DOHH2 (cell line): ENCODE data around the gene GAD1.

ENCODE experiments used
- H3F3A ChIP-seq: fragments of 200-600 bp; sonication (generic), shearing (Covaris generic); 2 replicates; pipeline ENCODE4 v1.6.0; 2016; ENCODE audit warnings: antibody characterized with exemption, mild to moderate bottlenecking; ENCODE audit not compliant: control insufficient read depth, insufficient read depth
- H3K27ac ChIP-seq: fragments of 200-600 bp; sonication (generic); 2 replicates; pipeline ENCODE4 v1.5.1; 2014; ENCODE audit warnings: low read depth, mild to moderate bottlenecking, low read length, moderate library complexity
- H3K27me3 ChIP-seq: fragments of 200-600 bp; sonication (generic); 2 replicates; pipeline ENCODE4 v1.6.1; 2014; ENCODE audit warnings: mild to moderate bottlenecking, low read length, mixed read lengths; ENCODE audit not compliant: control insufficient read depth
- H3K36me3 ChIP-seq: fragments of 200-600 bp; sonication (generic); 2 replicates; pipeline ENCODE4 v1.6.1; 2014; ENCODE audit warnings: mild to moderate bottlenecking, low read length, moderate library complexity, mixed read lengths; ENCODE audit not compliant: control insufficient read depth
- H3K4me1 ChIP-seq: fragments of 200-600 bp; sonication (generic); 2 replicates; pipeline ENCODE4 v1.6.1; 2014; ENCODE audit warnings: mild to moderate bottlenecking, low read length, mixed read lengths; ENCODE audit not compliant: control insufficient read depth
- H3K4me2 ChIP-seq: fragments of 200-600 bp; sonication (generic); 2 replicates; pipeline ENCODE4 v1.6.0; 2014; ENCODE audit warnings: mild to moderate bottlenecking, low read length, moderate library complexity
- H3K4me3 ChIP-seq: fragments of 200-600 bp; sonication (generic); 2 replicates; pipeline ENCODE4 v1.5.1; 2014; ENCODE audit warnings: mild to moderate bottlenecking, low read length, mixed read lengths
- H3K79me2 ChIP-seq: fragments of 200-600 bp; sonication (generic); 2 replicates; pipeline ENCODE4 v1.6.1; 2014; ENCODE audit warnings: mild to moderate bottlenecking, low read length, mixed read lengths; ENCODE audit not compliant: control insufficient read depth
- H3K9me2 ChIP-seq: fragments of 200-600 bp; sonication (generic); replicated peaks from 2 replicates; pipeline ENCODE4 v1.6.1; 2014; ENCODE audit warnings: mild to moderate bottlenecking, low read length, mixed read lengths; ENCODE audit not compliant: control insufficient read depth
- H3K9me3 ChIP-seq: fragments of 200-600 bp; sonication (generic); 2 replicates; pipeline ENCODE4 v1.6.1; 2014; ENCODE audit warnings: antibody characterized with exemption, low read length, mixed read lengths; ENCODE audit not compliant: control insufficient read depth, insufficient read depth
- H4K20me1 ChIP-seq: fragments of 200-600 bp; sonication (generic); 2 replicates; pipeline ENCODE4 v1.6.0; 2014; ENCODE audit warnings: low read depth, mild to moderate bottlenecking, antibody characterized with exemption, low read length, moderate library complexity; ENCODE audit not compliant: control insufficient read depth, insufficient read depth
- EZH2phosphoT487 ChIP-seq: fragments of 200-600 bp; sonication (generic); IDR thresholded peaks from 2 replicates; pipeline ENCODE4 v1.6.1; 2017; ENCODE audit warnings: borderline replicate concordance, mild to moderate bottlenecking, antibody characterized with exemption, low read length, moderate library complexity, mixed read lengths
- TF ChIP-seq, protein P1 (sequence below): fragments of 200-600 bp; sonication (generic); IDR thresholded peaks from one replicate; pipeline ENCODE4 v1.5.1; 2014; ENCODE audit warnings: antibody characterized with exemption, mild to moderate bottlenecking, low read depth, low read length; ENCODE audit not compliant: poor library complexity, severe bottlenecking

GAD1 gene

GRCh38 chr2:170823088-170823897, 6.6 kb downstream of the GAD1 start:
- Histone ChIP-seq H3K9me3 (no peaks in the 10 kb centered on the region), H3K36me3 (no peaks in the 10 kb centered on the region), H4K20me1 (no peaks in the 10 kb centered on the region), H3K4me2 (no peak overlapping the region), H3K4me3 (no peak overlapping the region), H3F3A (no peaks in the 10 kb centered on the region), H3K79me2 (no peaks in the 10 kb centered on the region), H3K9me2 (no peaks in the 10 kb centered on the region), H3K27ac (no peak overlapping the region), H3K27me3 (peaks cover 26% of the 10 kb centered on the region), H3K4me1 (peaks cover 9% of the 10 kb centered on the region)
- no peak for TF ChIP-seq EZH2phosphoT487
- TF ChIP-seq, protein P1, sequence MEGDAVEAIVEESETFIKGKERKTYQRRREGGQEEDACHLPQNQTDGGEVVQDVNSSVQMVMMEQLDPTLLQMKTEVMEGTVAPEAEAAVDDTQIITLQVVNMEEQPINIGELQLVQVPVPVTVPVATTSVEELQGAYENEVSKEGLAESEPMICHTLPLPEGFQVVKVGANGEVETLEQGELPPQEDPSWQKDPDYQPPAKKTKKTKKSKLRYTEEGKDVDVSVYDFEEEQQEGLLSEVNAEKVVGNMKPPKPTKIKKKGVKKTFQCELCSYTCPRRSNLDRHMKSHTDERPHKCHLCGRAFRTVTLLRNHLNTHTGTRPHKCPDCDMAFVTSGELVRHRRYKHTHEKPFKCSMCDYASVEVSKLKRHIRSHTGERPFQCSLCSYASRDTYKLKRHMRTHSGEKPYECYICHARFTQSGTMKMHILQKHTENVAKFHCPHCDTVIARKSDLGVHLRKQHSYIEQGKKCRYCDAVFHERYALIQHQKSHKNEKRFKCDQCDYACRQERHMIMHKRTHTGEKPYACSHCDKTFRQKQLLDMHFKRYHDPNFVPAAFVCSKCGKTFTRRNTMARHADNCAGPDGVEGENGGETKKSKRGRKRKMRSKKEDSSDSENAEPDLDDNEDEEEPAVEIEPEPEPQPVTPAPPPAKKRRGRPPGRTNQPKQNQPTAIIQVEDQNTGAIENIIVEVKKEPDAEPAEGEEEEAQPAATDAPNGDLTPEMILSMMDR: no peak

DNA sequence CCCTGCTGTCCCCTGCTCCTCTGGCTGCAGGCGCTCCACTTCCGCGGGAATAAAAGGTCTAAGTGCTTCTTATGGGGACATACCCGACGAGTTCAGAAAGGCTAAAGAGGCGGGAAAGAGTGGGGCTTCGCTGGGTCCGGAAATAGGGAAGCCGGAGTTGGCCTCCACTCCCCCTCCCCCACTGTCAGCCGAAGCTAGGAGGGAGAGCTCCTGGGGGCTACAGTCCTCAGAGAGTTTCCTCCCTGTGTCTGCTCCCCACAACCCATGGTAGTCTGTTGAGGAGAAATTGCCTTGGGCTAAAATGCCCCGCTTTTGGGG, 7.2 kb downstream of the GAD1 start:
- Histone ChIP-seq H3K9me2 (no peaks in the 10 kb centered on the region), H3K4me2 (no peak overlapping the region), H3K4me3 (no peak overlapping the region)

GRCh38 chr2:170824526-170825015, 7.9 kb downstream of the GAD1 start:
- Histone ChIP-seq H3K27me3 (peaks cover 17% of the 10 kb centered on the region), H3K36me3 (no peaks in the 10 kb centered on the region), H3K4me2 (no peak overlapping the region), H4K20me1 (no peaks in the 10 kb centered on the region), H3K9me3 (no peaks in the 10 kb centered on the region), H3K9me2 (no peaks in the 10 kb centered on the region), H3K79me2 (no peaks in the 10 kb centered on the region), H3F3A (no peaks in the 10 kb centered on the region), H3K4me3 (no peak overlapping the region), H3K4me1 (peaks cover 9% of the 10 kb centered on the region), H3K27ac (no peak overlapping the region)
- TF ChIP-seq, protein P1: no peak
- no peak for TF ChIP-seq EZH2phosphoT487

More for the DNA sequence above, 7.2 kb downstream of the GAD1 start:
- peaks cover 9% of the 10 kb centered on the region for H3K4me1 ChIP-seq
- H3K9me3 ChIP-seq: no peaks in the 10 kb centered on the region
- H4K20me1 ChIP-seq: no peaks in the 10 kb centered on the region
- no peaks in the 10 kb centered on the region for H3K36me3 ChIP-seq
- H3K27me3 ChIP-seq: peaks cover 21% of the 10 kb centered on the region
- H3K27ac ChIP-seq: no peak overlapping the region
- no peaks in the 10 kb centered on the region for H3F3A ChIP-seq
- TF ChIP-seq, protein P1: no peak
- TF ChIP-seq EZH2phosphoT487: no peak
- no peaks in the 10 kb centered on the region for H3K79me2 ChIP-seq
